OCI-LY1 (cell line): ENCODE measurements around the gene MMP10.

Source experiments
- EZH2 ChIP-seq: fragments of 200-600 bp; sonication (generic), shearing (Covaris generic); IDR thresholded peaks from 2 replicates; pipeline ENCODE4 v1.8.0; 2017; ENCODE audit warnings: borderline replicate concordance, mixed run types, mild to moderate bottlenecking, antibody characterized with exemption, low read length, moderate library complexity, mixed read lengths
- TF ChIP-seq, protein P1 (sequence below): fragments of 200-600 bp; sonication (generic), shearing (Covaris generic); IDR thresholded peaks from 2 replicates; pipeline ENCODE4 v1.5.1; 2017; ENCODE audit warnings: mild to moderate bottlenecking, antibody characterized with exemption, low read length, moderate library complexity, mixed read lengths

- TF ChIP-seq, protein P1, sequence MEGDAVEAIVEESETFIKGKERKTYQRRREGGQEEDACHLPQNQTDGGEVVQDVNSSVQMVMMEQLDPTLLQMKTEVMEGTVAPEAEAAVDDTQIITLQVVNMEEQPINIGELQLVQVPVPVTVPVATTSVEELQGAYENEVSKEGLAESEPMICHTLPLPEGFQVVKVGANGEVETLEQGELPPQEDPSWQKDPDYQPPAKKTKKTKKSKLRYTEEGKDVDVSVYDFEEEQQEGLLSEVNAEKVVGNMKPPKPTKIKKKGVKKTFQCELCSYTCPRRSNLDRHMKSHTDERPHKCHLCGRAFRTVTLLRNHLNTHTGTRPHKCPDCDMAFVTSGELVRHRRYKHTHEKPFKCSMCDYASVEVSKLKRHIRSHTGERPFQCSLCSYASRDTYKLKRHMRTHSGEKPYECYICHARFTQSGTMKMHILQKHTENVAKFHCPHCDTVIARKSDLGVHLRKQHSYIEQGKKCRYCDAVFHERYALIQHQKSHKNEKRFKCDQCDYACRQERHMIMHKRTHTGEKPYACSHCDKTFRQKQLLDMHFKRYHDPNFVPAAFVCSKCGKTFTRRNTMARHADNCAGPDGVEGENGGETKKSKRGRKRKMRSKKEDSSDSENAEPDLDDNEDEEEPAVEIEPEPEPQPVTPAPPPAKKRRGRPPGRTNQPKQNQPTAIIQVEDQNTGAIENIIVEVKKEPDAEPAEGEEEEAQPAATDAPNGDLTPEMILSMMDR = no peak
- TF ChIP-seq EZH2 = no peak
Observed at GRCh38 chr11:102749101-102749722, 31.2 kb downstream of the MMP10 start.
